ENCODE measurements around the gene SLC2A3. TPM values are rescaled to one million over a fixed set of nuclear protein-coding genes. Genes with fewer than 3 reads are reported as not detected.
"Not testable (repeated sequence)": the region's sequence is repeated elsewhere in the genome, so short reads cannot be mapped to it uniquely, and the experiment has no call there.

The SLC2A3 gene
- total RNA-seq, 1 experiment from 2014 or later, result not detected

GRCh38 chr12:7929083-7929792, 6.7 kb downstream of the SLC2A3 start:
- BruUV-seq (replicated peaks), result no TSS peak
- CTCF ChIA-PET, result interaction anchor here (0.6 to 0.7 kb wide), 3 partner anchors 17 to 124 kb away, joined by 3 to 5 read pairs (median 3); no protein-coding TSS in a partner anchor
- Mint-ChIP-seq H3K27me3 (ENCODE audit: unreplicated experiment) (peaks cover 18% of the 10 kb centered on the region), H3K27ac (ENCODE audit: unreplicated experiment) (no peak overlapping the region), H3K36me3 (ENCODE audit: insufficient read depth, unreplicated experiment) (no peaks in the 10 kb centered on the region), H3K9me3 (ENCODE audit: low read depth, unreplicated experiment) (no peaks in the 10 kb centered on the region), H3K4me3 (ENCODE audit: low read depth, unreplicated experiment) (no peak overlapping the region), H3K4me1 (ENCODE audit: low read depth, unreplicated experiment) (no peaks in the 10 kb centered on the region)
- intact Hi-C loops (cut with micrococcal nuclease; ENCODE audit: unreplicated experiment), result no loop called here
- no peak for TF ChIP-seq CTCF (IDR thresholded peaks at IDR 0.05; ENCODE audit: unreplicated experiment)
- no peak for DNase-seq

- Mint-ChIP-seq H3K36me3 (ENCODE audit: insufficient read depth, unreplicated experiment) (no peaks in the 10 kb centered on the region), H3K27ac (ENCODE audit: unreplicated experiment) (no peak overlapping the region), H3K4me3 (ENCODE audit: low read depth, unreplicated experiment) (no peak overlapping the region), H3K27me3 (ENCODE audit: unreplicated experiment) (peaks cover 18% of the 10 kb centered on the region), H3K9me3 (ENCODE audit: low read depth, unreplicated experiment) (no peaks in the 10 kb centered on the region), H3K4me1 (ENCODE audit: low read depth, unreplicated experiment) (no peaks in the 10 kb centered on the region)
- no peak for DNase-seq
- TF ChIP-seq CTCF (IDR thresholded peaks at IDR 0.05; ENCODE audit: unreplicated experiment), result no peak
- CTCF ChIA-PET, result no interaction called here
- no TSS peak for BruUV-seq (replicated peaks)
- intact Hi-C loops (cut with micrococcal nuclease; ENCODE audit: unreplicated experiment), result no loop called here
These were observed 8.5 kb downstream of the SLC2A3 start for GRCh38 chr12:7927470-7927869.

- DNase-seq; intact Hi-C loops (cut with micrococcal nuclease; ENCODE audit: unreplicated experiment); H3K4me3 Mint-ChIP-seq (ENCODE audit: low read depth, unreplicated experiment); H3K4me1 Mint-ChIP-seq (ENCODE audit: low read depth, unreplicated experiment); BruUV-seq (replicated peaks); H3K36me3 Mint-ChIP-seq (ENCODE audit: insufficient read depth, unreplicated experiment); H3K27ac Mint-ChIP-seq (ENCODE audit: unreplicated experiment); CTCF ChIA-PET; H3K9me3 Mint-ChIP-seq (ENCODE audit: low read depth, unreplicated experiment): not testable (repeated sequence)
- peaks cover 11% of the 10 kb centered on the region for H3K27me3 Mint-ChIP-seq (ENCODE audit: unreplicated experiment)
These were observed 9.8 kb downstream of the SLC2A3 start for GRCh38 chr12:7926068-7926666.

- CTCF ChIA-PET, result interaction anchor here (0.5 kb wide), 1 partner anchor 222 kb away, joined by 3 read pairs; no protein-coding TSS in a partner anchor
- H3K9me3 Mint-ChIP-seq (ENCODE audit: low read depth, unreplicated experiment), result no peaks in the 10 kb centered on the region
- no peaks in the 10 kb centered on the region for H3K36me3 Mint-ChIP-seq (ENCODE audit: insufficient read depth, unreplicated experiment)
- no peak overlapping the region for H3K4me3 Mint-ChIP-seq (ENCODE audit: low read depth, unreplicated experiment)
- intact Hi-C loops (cut with micrococcal nuclease; ENCODE audit: unreplicated experiment), result no loop called here
- no peak for TF ChIP-seq CTCF (IDR thresholded peaks at IDR 0.05; ENCODE audit: unreplicated experiment)
- no peak for DNase-seq
- H3K27me3 Mint-ChIP-seq (ENCODE audit: unreplicated experiment), result no peaks in the 10 kb centered on the region
- no peak overlapping the region for H3K27ac Mint-ChIP-seq (ENCODE audit: unreplicated experiment)
- BruUV-seq (replicated peaks), result no TSS peak
- H3K4me1 Mint-ChIP-seq (ENCODE audit: low read depth, unreplicated experiment), result no peaks in the 10 kb centered on the region
These were observed 12.4 kb downstream of the SLC2A3 start for GRCh38 chr12:7923241-7924236.

- DNase-seq; BruUV-seq (replicated peaks); H3K4me1 Mint-ChIP-seq (ENCODE audit: low read depth, unreplicated experiment); H3K9me3 Mint-ChIP-seq (ENCODE audit: low read depth, unreplicated experiment); intact Hi-C loops (cut with micrococcal nuclease; ENCODE audit: unreplicated experiment); H3K4me3 Mint-ChIP-seq (ENCODE audit: low read depth, unreplicated experiment); H3K27me3 Mint-ChIP-seq (ENCODE audit: unreplicated experiment); CTCF ChIA-PET; H3K27ac Mint-ChIP-seq (ENCODE audit: unreplicated experiment); H3K36me3 Mint-ChIP-seq (ENCODE audit: insufficient read depth, unreplicated experiment): not testable (repeated sequence)
These were observed 14.8 kb downstream of the SLC2A3 start for GRCh38 chr12:7921181-7921580.

GRCh38 chr12:7918268-7918590, 17.8 kb downstream of the SLC2A3 start:
- H3K9me3 Mint-ChIP-seq (ENCODE audit: low read depth, unreplicated experiment); CTCF ChIA-PET; H3K4me3 Mint-ChIP-seq (ENCODE audit: low read depth, unreplicated experiment); BruUV-seq (replicated peaks); H3K27ac Mint-ChIP-seq (ENCODE audit: unreplicated experiment); DNase-seq; H3K4me1 Mint-ChIP-seq (ENCODE audit: low read depth, unreplicated experiment); H3K36me3 Mint-ChIP-seq (ENCODE audit: insufficient read depth, unreplicated experiment); H3K27me3 Mint-ChIP-seq (ENCODE audit: unreplicated experiment); intact Hi-C loops (cut with micrococcal nuclease; ENCODE audit: unreplicated experiment): not testable (repeated sequence)
